Parathyroid adenoma (tissue), 2 donors: ENCODE results near the gene MROH2B.

Experiments
- H2AFZ ChIP-seq: fragments of 300-600 bp; sonication (generic); one replicate; pipeline ENCODE4 v1.7.0; 2017; ENCODE audit warnings: antibody characterized with exemption, mild to moderate bottlenecking
- H3K27ac ChIP-seq: fragments of 300-600 bp; sonication (generic); one replicate; pipeline ENCODE4 v1.7.0; 2017
- H3K27me3 ChIP-seq: fragments of 300-600 bp; sonication (generic); one replicate; pipeline ENCODE4 v1.7.0; 2017; ENCODE audit warnings: low read length; ENCODE audit not compliant: control insufficient read depth, insufficient read depth
- H3K36me3 ChIP-seq: fragments of 300-600 bp; sonication (generic); one replicate; pipeline ENCODE4 v1.7.0; 2017; ENCODE audit warnings: low read length; ENCODE audit not compliant: control insufficient read depth, insufficient read depth
- H3K4me1 ChIP-seq: fragments of 300-600 bp; sonication (generic); one replicate; pipeline ENCODE4 v1.7.0; 2017; ENCODE audit warnings: control low read depth
- H3K4me2 ChIP-seq: fragments of 300-600 bp; sonication (generic); one replicate; pipeline ENCODE4 v1.7.0; 2017; ENCODE audit warnings: low read length
- H3K4me3 ChIP-seq: fragments of 300-600 bp; sonication (generic); one replicate; pipeline ENCODE4 v1.7.0; 2017; ENCODE audit warnings: low read depth, low read length
- H3K79me2 ChIP-seq: fragments of 300-600 bp; sonication (generic); one replicate; pipeline ENCODE4 v1.7.0; 2017; ENCODE audit warnings: control low read depth
- H3K9ac ChIP-seq: fragments of 300-600 bp; sonication (generic); one replicate; pipeline ENCODE4 v1.7.0; 2017; ENCODE audit warnings: mild to moderate bottlenecking
- H3K9me3 ChIP-seq: fragments of 300-600 bp; sonication (generic); one replicate; pipeline ENCODE4 v1.7.0; 2017; ENCODE audit warnings: low read length; ENCODE audit not compliant: control insufficient read depth
- TF ChIP-seq, protein P1 (sequence below): fragments of 300-600 bp; sonication (generic); IDR thresholded peaks from one replicate; pipeline ENCODE4 v1.7.0; 2017; ENCODE audit warnings: antibody characterized with exemption, mild to moderate bottlenecking
- donor health status: primary hyperparathyroidism.

MROH2B gene

GRCh38 chr5:40999966-41000365 is 71.2 kb downstream of the MROH2B start:
- TF ChIP-seq, protein P1, sequence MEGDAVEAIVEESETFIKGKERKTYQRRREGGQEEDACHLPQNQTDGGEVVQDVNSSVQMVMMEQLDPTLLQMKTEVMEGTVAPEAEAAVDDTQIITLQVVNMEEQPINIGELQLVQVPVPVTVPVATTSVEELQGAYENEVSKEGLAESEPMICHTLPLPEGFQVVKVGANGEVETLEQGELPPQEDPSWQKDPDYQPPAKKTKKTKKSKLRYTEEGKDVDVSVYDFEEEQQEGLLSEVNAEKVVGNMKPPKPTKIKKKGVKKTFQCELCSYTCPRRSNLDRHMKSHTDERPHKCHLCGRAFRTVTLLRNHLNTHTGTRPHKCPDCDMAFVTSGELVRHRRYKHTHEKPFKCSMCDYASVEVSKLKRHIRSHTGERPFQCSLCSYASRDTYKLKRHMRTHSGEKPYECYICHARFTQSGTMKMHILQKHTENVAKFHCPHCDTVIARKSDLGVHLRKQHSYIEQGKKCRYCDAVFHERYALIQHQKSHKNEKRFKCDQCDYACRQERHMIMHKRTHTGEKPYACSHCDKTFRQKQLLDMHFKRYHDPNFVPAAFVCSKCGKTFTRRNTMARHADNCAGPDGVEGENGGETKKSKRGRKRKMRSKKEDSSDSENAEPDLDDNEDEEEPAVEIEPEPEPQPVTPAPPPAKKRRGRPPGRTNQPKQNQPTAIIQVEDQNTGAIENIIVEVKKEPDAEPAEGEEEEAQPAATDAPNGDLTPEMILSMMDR: no peak
- no peak overlapping the region for H3K4me2 ChIP-seq
- no peak overlapping the region for H3K27ac ChIP-seq

GRCh38 chr5:40999142-40999541 is 72.0 kb downstream of the MROH2B start:
- Histone ChIP-seq H3K4me1 (no peaks in the 10 kb centered on the region), H3K36me3 (no peaks in the 10 kb centered on the region), H3K4me2 (no peak overlapping the region), H3K9ac (no peak overlapping the region), H2AFZ (no peak overlapping the region), H3K9me3 (no peaks in the 10 kb centered on the region), H3K79me2 (no peaks in the 10 kb centered on the region), H3K27me3 (no peaks in the 10 kb centered on the region), H3K4me3 (no peak overlapping the region), H3K27ac (no peak overlapping the region)
- TF ChIP-seq, protein P1: no peak

More at GRCh38 chr5:40999966-41000365, 71.2 kb downstream of the MROH2B start:
- Histone ChIP-seq H3K4me3 (no peak overlapping the region), H3K4me1 (no peaks in the 10 kb centered on the region), H2AFZ (no peak overlapping the region), H3K27me3 (no peaks in the 10 kb centered on the region), H3K9ac (no peak overlapping the region), H3K36me3 (no peaks in the 10 kb centered on the region), H3K9me3 (no peaks in the 10 kb centered on the region), H3K79me2 (no peaks in the 10 kb centered on the region)

GRCh38 chr5:40995801-40996586 is 75.1 kb downstream of the MROH2B start:
- Histone ChIP-seq H3K4me1 (peaks cover 4% of the 10 kb centered on the region), H3K79me2 (no peaks in the 10 kb centered on the region), H3K36me3 (no peaks in the 10 kb centered on the region), H3K9ac (no peak overlapping the region), H3K4me3 (no peak overlapping the region), H3K4me2 (no peak overlapping the region), H3K27ac (no peak overlapping the region), H2AFZ (no peak overlapping the region), H3K9me3 (no peaks in the 10 kb centered on the region), H3K27me3 (no peaks in the 10 kb centered on the region)
- TF ChIP-seq, protein P1: no peak

- no peak overlapping the region for H3K9ac ChIP-seq
- H3K36me3 ChIP-seq: no peaks in the 10 kb centered on the region
- H3K27me3 ChIP-seq: no peaks in the 10 kb centered on the region
- no peak overlapping the region for H3K4me2 ChIP-seq
- H3K79me2 ChIP-seq: no peaks in the 10 kb centered on the region
- no peak overlapping the region for H3K4me3 ChIP-seq
- H3K27ac ChIP-seq: peak overlapping the region; percentile 15
- TF ChIP-seq, protein P1: no peak
- H3K9me3 ChIP-seq: no peaks in the 10 kb centered on the region
- H2AFZ ChIP-seq: peak overlapping the region; percentile 74
- peaks cover 8% of the 10 kb centered on the region for H3K4me1 ChIP-seq
Observed at GRCh38 chr5:40991981-40992559, 79.1 kb downstream of the MROH2B start.
